Peyer's patch (tissue), 4 donors: ENCODE measurements around the gene LRRC66. TPM values are rescaled to one million over a fixed set of nuclear protein-coding genes. Genes with fewer than 3 reads are reported as not detected.

Experiments used
- DNase-seq, 3 donors: peaks; one replicate each; pipeline ENCODE4 v3.0.0-alpha.2; 2017 to 2019
- H3K27ac ChIP-seq, 4 donors: fragments of 200-600 bp; sonication (generic); one replicate each; pipeline ENCODE4 v1.5.1; 2016 to 2019
- H3K27me3 ChIP-seq, 2 donors: fragments of 200-600 bp; sonication (generic); one replicate each; pipeline ENCODE4 v1.5.1; 2019
- H3K36me3 ChIP-seq, 3 donors: fragments of 200-600 bp; sonication (generic); one replicate each; pipeline ENCODE4 v1.5.1; 2016 to 2019
- H3K4me1 ChIP-seq, 4 donors: fragments of 200-600 bp; sonication (generic); one replicate each; pipeline ENCODE4 v1.5.1; 2016 to 2019
- H3K4me3 ChIP-seq, 4 donors: fragments of 200-600 bp; sonication (generic); 1 replicate in 3 of 4; 2 replicates in 1 of 4; pipeline ENCODE4 v1.5.1; 2016 to 2019; ENCODE audit warnings: mild to moderate bottlenecking in 1 of 4
- H3K9me3 ChIP-seq, 4 donors: fragments of 200-600 bp; sonication (generic); one replicate each; pipeline ENCODE4 v1.5.1; 2016 to 2019; ENCODE audit warnings: mild to moderate bottlenecking in 1 of 4
- POLR2A ChIP-seq, 2 donors: fragments of 450-650 bp; IDR thresholded peaks; one replicate each; pipeline ENCODE4 v1.5.1; 2017; ENCODE audit warnings: antibody characterized with exemption in 2 of 2, mild to moderate bottlenecking in 2 of 2, moderate library complexity in 2 of 2
- total RNA-seq, 4 donors: library from RNA; depleted of rRNA; stranded (reverse); fragments of >200 nt; gene quantifications; one replicate each; pipeline ENCODE4 v1.1.0, GENCODE V29; 2016
- TF ChIP-seq, protein P1 (sequence below), 6 experiments: fragments of 450-650 bp in 4 of 6; fragments of 200-600 bp in 2 of 6; sonication (generic) in 1 of 6; IDR thresholded peaks; one replicate each; pipeline ENCODE4 v1.5.1; 2017 to 2019; ENCODE audit warnings: antibody characterized with exemption in 6 of 6, mild to moderate bottlenecking in 3 of 6, moderate library complexity in 1 of 6

The LRRC66 gene
- total RNA-seq, 4 donors from 2014 or later: 1.7 to 53.4 (median 36.9) TPM

DNA sequence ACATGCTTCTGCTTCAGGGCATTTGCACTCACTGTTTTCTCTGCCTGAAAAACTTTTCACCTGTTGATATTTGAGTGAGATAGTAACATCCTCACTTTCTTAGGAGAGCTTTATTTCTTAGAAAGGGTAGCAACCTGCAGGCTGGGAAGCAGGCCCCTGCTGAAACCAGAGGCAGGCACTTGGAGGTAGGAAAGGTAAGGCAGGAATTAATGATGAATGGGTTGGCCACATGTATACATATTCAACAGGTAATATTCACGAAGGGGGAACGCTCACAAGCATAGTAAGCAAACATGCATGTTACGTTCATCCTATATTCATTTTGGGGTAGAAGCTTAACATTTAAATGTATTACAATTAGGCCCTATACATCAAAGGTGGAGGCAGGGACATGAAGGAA lies 34.1 kb upstream of the LRRC66 start:
- H3K36me3 ChIP-seq: no peaks in the 10 kb centered on the region
- H3K4me3 ChIP-seq: no peak overlapping the region
- no peaks in the 10 kb centered on the region for H3K27me3 ChIP-seq
- H3K27ac ChIP-seq: no peak overlapping the region
- DNase-seq: no peak
- TF ChIP-seq, protein P1, sequence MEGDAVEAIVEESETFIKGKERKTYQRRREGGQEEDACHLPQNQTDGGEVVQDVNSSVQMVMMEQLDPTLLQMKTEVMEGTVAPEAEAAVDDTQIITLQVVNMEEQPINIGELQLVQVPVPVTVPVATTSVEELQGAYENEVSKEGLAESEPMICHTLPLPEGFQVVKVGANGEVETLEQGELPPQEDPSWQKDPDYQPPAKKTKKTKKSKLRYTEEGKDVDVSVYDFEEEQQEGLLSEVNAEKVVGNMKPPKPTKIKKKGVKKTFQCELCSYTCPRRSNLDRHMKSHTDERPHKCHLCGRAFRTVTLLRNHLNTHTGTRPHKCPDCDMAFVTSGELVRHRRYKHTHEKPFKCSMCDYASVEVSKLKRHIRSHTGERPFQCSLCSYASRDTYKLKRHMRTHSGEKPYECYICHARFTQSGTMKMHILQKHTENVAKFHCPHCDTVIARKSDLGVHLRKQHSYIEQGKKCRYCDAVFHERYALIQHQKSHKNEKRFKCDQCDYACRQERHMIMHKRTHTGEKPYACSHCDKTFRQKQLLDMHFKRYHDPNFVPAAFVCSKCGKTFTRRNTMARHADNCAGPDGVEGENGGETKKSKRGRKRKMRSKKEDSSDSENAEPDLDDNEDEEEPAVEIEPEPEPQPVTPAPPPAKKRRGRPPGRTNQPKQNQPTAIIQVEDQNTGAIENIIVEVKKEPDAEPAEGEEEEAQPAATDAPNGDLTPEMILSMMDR (IDR thresholded peaks at IDR 0.05): no peak
- no peak for TF ChIP-seq POLR2A (IDR thresholded peaks at IDR 0.05)
- H3K9me3 ChIP-seq: no peaks in the 10 kb centered on the region
- H3K4me1 ChIP-seq: peaks cover 0 to 13% (median 5%) of the 10 kb centered on the region in 4 donors

DNA sequence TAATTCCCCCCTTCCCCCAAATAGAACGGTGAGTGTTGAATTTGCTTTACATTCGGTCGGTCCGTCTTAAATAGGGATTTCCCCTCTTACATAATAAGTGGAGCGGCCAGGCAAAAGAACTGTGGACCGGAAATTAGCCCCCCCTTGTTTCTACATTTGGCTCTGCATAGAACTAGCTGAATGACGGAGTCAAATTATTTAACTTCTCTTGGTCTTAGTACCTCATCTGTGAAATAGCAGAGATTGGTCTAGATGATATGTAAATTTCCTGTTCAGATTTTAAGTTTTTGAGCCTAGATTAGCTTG lies 32.3 kb upstream of the LRRC66 start:
- Histone ChIP-seq H3K27ac (no peak overlapping the region), H3K9me3 (no peaks in the 10 kb centered on the region), H3K4me1 (peaks cover 0 to 13% (median 5%) of the 10 kb centered on the region in 4 donors), H3K36me3 (no peaks in the 10 kb centered on the region), H3K4me3 (peak overlapping the region in 3 of 4 donors; percentile 40 to 68 (median 63)), H3K27me3 (no peaks in the 10 kb centered on the region)
- peak in 1 of 3 donors; percentile 22 for DNase-seq
- TF ChIP-seq, protein P1 (IDR thresholded peaks at IDR 0.05): no peak
- no peak for TF ChIP-seq POLR2A (IDR thresholded peaks at IDR 0.05)

DNA sequence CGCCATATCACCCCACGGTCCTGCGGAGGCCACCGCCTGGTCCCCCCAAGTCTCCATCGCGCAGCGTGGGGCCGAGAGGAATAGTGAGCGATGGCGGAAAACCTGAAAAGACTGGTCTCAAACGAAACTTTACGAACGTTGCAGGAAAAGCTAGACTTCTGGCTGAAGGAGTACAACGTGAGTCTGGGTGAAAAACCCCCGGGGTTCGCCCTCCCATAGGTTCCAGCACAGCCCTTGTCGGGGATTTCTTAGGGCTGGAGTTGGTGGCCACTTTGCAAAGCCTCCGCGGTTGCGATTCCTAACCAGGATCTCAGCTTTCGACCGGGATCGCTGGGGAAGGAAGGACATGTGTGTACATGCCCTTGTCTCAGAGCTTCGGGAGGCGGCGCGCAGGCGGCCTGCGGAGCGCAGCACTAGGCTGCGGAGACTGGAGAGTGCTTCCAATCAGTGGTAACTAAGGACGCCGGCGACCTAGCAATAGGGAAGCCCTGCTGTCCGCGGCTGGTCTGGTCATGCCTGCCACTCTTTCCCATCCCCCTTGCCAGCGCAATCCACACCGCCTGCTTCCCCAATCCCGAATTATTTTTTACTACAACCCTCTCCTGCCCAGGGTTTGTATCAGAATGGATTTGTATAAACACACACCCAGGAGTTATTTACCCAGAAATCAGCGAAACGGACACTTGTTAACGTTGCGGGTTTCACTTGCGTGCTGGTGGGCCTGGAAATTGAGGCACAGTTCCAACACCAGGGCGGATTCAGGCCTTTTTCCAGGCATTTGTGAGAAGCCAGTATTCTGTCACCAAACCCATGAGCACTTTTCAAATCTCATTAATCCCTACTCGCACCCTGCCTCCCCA lies 31.7 kb upstream of the LRRC66 start:
- H3K36me3 ChIP-seq: no peaks in the 10 kb centered on the region
- DNase-seq: peak; percentile 35 to 78 (median 69)
- H3K27me3 ChIP-seq: no peaks in the 10 kb centered on the region
- no peak for TF ChIP-seq POLR2A (IDR thresholded peaks at IDR 0.05)
- TF ChIP-seq, protein P1 (IDR thresholded peaks at IDR 0.05): no peak
- peak overlapping the region in 3 of 4 donors; percentile 7 to 11 (median 10) for H3K27ac ChIP-seq
- peaks cover 0 to 13% (median 5%) of the 10 kb centered on the region in 4 donors for H3K4me1 ChIP-seq
- peak overlapping the region; percentile 40 to 68 (median 52) for H3K4me3 ChIP-seq
- H3K9me3 ChIP-seq: no peaks in the 10 kb centered on the region

DNA sequence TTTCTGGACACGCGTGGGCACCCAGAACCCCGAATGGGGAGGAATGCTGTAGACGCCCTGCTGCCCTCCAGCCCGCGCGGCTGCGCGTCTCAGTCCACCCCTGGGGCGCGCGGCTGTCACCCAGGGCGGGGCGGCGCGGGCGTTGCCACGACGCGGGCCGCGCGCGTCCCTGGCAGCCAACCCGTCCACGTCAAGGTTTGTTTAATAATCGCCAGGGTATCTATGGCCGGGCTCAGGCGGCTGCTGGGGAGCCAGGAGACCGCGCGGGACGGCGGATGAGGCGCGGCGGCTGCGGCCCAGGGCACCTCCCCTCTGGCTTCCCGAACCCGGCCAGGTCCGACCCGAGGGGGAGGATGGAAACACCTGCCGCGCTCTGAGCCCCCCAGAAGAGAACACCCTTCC lies 31.1 kb upstream of the LRRC66 start, which contains the start of gene SPATA18:
TSS of gene SPATA18 (plus strand) at position 92 of the 402 bp plus-strand sequence. CDS start 401 bp downstream, outside the sequence.
- Histone ChIP-seq H3K4me3 (peak within 1 kb of the TSS; percentile 40 to 68 (median 52)), H3K4me1 (peaks cover 0 to 13% (median 5%) of the 10 kb centered on the region in 4 donors), H3K27ac (peak within 1 kb of the TSS in 3 of 4 donors; percentile 7 to 11 (median 10)), H3K27me3 (no peaks in the 10 kb centered on the region), H3K36me3 (no peaks in the 10 kb centered on the region), H3K9me3 (no peaks in the 10 kb centered on the region)
- peak in 2 of 3 donors; percentile 61 to 69 for DNase-seq
- TF ChIP-seq POLR2A (IDR thresholded peaks at IDR 0.05): no peak
- TF ChIP-seq, protein P1 (IDR thresholded peaks at IDR 0.05): no peak

DNA sequence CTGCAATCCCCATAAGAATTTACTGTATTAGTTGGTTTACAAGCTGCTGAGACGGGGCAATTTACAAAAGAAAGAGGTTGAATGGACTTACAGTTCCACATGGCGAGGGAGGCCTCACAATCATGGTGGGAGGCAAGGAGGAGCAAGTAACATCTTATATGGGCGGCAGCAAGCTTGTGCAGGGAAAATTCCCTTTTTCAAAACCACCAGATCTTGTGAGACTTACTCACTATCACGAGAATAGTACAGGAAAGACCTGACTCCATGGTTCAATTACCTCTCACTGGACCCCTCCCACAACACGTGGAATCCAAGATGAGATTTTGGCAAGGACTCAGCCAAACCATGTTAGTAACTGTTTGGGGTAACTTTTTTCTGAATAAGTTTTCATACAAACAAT lies 29.1 kb upstream of the LRRC66 start:
- no peak overlapping the region for H3K4me3 ChIP-seq
- no peak overlapping the region for H3K27ac ChIP-seq
- TF ChIP-seq, protein P1 (IDR thresholded peaks at IDR 0.05): no peak
- TF ChIP-seq POLR2A (IDR thresholded peaks at IDR 0.05): no peak
- DNase-seq: no peak
- peaks cover 0 to 13% (median 5%) of the 10 kb centered on the region in 4 donors for H3K4me1 ChIP-seq
- no peaks in the 10 kb centered on the region for H3K36me3 ChIP-seq
- H3K9me3 ChIP-seq: no peaks in the 10 kb centered on the region
- H3K27me3 ChIP-seq: no peaks in the 10 kb centered on the region
